GM19328 (cell line): ENCODE results near the gene TTC39C.
A peak's percentile ranks its signal among the peaks of the same experiment; 100 is the strongest.
"Not testable (repeated sequence)": the region's sequence is repeated elsewhere in the genome, so short reads cannot be mapped to it uniquely, and the experiment has no call there.

ENCODE experiments used
- ATAC-seq: cut with Tn5 transposase; IDR thresholded peaks from one replicate; pipeline ENCODE4 v1.9.1; 2021; ENCODE audit warnings: mild to moderate bottlenecking, moderate library complexity; ENCODE audit not compliant: unreplicated experiment

TTC39C gene

DNA sequence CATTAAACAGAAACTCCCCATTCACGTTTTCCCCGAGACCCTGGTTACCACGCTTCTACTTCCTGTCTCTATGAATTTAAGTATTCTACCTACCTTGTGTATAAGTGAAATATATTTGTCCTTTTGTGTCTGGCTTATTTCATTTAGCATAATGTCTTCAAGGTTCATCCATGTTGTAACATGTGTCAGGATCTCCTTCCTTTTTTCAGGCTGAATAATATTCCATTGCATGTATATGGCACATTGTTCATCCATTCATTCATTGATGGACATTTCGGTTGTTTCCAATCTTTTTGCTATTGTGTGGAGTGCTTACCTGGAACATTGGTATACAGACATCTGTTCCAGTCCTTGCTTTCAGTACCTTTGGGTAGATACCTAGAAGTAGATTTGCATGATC is 106.1 kb downstream of the TTC39C start:
- ATAC-seq = no peak

GRCh38 chr18:24121625-24122024 is 107.1 kb downstream of the TTC39C start:
- no peak for ATAC-seq

GRCh38 chr18:24126155-24126961 is 111.8 kb downstream of the TTC39C start:
- no peak for ATAC-seq

GRCh38 chr18:24127735-24128134 is 113.2 kb downstream of the TTC39C start:
- no peak for ATAC-seq

DNA sequence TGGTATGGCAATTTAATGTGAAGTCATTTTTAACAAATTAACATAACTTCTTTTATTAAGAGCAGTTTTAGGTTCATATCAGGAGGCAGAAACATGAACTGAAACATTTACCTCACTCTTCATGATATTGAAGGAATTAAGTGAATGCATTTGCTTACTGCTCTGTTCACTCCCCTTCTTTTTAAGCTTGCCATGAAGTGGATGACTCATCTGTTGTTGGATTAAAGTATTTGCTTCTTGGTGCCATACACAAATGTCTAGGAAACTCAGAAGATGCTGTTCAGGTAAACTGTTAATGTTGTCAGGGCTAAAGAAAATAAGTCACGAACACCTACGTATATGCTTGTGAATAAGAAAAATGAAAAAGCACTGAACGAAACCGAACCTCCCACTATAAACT is 114.1 kb downstream of the TTC39C start:
- no peak for ATAC-seq

DNA sequence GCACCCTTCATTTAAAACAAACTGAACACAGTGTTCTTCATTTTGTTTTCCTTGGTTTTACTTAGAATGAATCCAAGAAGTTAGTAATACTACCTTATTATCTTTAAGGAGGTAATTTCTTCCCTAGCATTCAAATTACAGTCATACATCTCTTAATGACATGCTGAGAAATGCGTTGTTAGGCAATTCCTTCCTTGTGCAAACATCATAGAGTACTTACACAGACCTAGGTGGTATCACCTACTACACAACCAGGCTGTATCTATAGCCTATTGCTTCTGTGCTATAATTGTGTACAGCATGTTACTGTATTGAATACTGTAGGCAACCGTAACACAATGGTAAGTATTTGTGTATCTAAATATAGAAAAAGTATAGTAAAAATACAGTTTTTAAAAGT is 115.9 kb downstream of the TTC39C start:
- no peak for ATAC-seq

DNA sequence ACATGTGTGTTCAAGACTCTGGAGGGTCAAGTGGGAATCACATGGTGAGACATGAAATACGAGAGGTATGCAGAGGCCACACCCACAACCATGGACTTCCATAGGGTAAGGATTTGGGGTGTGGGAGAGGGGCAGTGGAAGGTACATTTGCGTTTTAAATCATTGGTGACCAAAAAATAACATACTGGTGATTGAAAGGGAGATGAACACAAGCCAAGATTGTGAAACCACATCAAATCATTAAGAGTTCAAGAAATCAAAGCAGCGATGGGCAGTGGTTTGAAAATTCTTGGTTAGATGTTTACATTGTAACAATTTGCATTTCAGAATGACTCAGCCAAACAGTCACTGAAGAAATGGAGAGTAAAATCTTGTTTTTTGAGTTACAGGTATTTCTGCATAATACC is 122.4 kb downstream of the TTC39C start:
- no peak for ATAC-seq

GRCh38 chr18:24138409-24138788 is 123.8 kb downstream of the TTC39C start:
- peak; percentile 30 for ATAC-seq

DNA sequence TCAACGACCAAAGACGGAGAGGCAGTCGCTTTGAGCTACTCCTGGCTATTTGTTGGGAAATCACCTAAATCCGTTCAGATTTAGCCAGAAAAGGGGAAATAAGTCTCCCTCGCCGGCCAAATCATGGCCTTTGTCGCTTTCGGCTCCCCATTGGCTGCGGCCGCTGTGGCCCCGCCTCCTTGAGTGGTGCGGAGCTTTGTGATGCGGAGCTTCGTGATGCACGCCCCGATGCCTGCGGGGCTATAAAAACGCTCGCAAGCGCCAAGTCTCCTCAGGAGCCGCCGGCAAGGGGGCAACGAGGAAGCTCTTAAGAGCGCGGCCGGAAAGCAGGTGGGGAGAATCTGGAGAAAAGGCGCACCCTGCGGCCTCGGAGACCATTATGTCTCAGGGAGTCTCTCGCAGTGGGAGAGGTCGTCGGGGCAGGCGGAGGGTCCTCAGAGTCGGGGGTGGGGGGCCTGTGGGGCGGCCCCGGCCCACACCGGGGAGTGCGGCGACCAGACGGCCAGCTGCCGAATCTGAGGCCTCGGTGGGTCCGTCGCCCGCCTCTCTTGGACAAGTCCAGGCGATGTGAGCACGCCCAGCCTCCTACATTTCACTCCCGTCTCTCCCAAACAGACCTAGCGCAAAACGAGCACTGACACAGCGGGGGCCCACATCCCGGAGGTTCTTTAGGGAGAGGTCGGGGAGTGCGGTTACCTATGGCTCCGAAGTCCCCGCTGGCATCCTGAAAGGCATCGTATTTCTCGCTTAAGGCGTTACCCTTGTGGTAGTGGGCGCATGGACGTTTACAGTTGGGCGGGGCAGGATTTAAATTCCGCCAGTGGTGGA is 124.4 kb downstream of the TTC39C start, which contains the start of gene CABYR:
CABYR (plus strand) TSS at position 274 of the 828 bp plus-strand sequence. CDS start 4,053 bp downstream, outside the sequence.
- ATAC-seq = peak; percentile 82

- no peak for ATAC-seq
These were observed 126.1 kb downstream of the TTC39C start for GRCh38 chr18:24140697-24141096.

- no peak for ATAC-seq
These were observed 127.8 kb downstream of the TTC39C start for GRCh38 chr18:24142376-24142775.

DNA sequence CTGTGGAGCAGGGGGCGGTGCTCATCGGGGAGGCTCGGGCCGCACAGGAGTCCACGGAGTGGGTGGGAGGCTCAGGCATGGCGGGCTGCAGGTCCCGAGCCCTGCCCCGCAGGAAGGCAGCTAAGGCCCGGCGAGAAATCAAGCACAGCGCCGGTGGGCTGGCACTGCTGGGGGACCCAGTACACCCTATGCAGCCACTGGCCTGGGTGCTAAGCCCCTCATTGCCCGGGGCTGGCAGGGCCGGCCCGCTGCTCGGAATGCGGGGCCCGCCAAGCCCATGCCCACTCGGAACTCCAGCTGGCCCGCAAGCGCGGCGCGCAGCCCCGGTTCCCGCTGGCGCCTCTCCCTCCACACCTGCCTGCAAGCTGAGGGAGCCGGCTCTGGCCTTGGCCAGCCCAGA is 135.0 kb downstream of the TTC39C start:
- not testable (repeated sequence) for ATAC-seq

DNA sequence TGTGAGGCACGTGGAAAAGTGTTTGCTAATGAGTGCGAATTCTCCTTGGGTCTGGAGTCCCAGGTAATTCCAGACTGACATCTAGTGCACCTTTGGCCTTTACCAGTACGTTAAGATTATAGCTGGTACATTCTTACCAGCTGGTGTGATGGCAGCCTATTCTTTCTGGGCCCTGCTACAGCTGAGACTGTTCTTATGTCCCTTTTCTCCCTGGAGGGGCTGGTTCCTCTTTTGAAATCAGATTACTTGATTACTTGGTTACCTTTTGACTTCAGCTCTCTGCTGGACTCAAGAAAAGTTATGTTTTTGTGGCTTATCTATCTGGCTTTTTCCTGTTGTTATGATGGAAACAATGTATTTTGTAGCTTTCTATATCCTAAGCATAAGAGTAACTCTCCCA is 138.8 kb downstream of the TTC39C start:
- ATAC-seq = no peak

DNA sequence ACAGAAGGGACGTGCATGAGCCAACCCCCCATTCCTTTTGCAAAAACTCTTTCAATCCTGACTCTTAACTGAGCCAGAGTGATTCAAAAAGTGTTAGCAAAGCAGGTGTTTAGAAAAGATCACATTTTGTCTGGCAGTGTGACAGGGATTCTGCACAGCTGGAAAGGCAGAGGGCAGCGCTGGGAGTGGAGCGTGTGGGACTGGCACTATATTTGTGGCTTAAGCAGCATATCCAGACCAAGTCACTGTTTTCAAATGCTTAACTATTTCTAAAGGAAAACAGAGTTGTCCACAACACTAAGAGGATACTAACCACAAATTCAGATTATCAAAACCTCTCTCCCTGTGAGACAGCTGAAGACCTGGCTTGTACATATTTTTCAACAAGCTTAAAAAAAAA is 143.3 kb downstream of the TTC39C start:
- ATAC-seq = no peak

- ATAC-seq = no peak
These were observed 145.5 kb downstream of the TTC39C start for GRCh38 chr18:24160086-24160485.

DNA sequence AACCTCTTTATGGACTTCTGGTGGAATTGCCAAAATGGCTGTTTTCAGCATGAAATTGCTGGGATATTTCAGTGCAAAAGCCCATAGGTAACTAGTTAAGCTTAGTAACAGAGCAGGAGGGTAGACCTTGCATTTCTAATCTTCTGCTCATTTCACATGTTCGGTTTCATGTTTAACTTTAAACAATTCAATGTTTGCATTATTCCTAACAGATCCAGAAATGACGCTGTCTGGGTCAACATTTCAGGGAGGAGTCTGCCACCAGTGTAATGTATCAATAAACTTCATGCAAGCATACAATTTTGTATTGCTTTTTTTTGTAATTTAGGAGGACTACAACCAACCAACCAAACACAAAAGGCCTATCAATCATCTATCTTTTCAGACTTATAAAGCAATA is 146.8 kb downstream of the TTC39C start:
- no peak for ATAC-seq

DNA sequence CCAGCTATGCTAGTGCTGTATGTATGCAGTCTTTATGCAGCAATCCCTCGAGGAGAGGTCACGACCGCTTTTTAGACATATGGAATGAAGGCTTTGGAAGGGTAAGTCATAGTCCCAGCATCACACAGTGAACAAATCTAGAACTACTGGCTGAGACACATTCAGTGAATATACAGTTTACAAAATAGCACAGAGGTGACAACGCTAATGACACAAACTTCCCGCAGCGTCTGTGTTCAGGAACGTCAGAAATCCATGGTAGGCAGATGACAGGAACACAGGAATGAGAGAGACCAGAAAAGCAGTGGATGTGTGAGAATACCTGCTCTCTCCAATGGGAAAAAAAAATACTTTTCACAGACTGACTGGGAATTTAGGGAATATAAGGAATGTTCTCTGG is 153.9 kb downstream of the TTC39C start:
- no peak for ATAC-seq

DNA sequence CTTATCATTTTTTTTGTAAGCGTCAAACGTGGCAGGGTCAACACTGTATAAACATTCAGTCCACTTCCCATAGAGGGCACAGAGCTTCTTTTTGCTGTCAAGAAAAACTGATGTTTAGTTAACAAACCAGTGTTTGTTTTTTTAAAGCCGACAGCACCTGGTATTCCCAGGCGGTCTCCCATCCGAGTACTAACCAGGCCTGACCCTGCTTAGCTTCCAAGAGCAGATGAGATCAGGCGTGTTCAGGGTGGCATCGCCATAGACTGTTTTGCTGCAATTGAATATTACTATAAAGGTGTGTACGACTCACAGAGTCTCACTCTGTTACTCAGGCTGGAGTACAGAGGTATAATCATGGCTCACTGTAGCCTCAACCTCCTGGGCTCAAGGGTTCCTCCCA is 155.8 kb downstream of the TTC39C start:
- ATAC-seq = no peak

DNA sequence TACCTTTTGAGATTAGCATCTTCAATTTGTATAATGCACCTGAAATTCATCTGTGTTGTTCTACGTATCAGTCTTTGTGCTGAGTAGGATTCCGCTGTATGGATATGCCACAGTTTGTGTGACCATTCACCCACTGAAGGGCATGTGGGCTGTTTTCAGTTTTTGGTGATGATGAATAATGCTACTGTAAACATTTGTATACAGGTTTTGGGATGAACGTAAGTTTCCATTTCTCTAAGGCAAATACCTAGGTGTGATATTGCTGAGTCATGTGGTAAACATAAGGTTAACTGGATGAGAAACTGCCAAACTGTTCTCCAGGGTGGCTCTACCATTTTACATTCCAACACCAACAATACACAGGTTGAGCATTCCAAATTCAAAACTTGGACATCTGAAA is 159.4 kb downstream of the TTC39C start:
- no peak for ATAC-seq

DNA sequence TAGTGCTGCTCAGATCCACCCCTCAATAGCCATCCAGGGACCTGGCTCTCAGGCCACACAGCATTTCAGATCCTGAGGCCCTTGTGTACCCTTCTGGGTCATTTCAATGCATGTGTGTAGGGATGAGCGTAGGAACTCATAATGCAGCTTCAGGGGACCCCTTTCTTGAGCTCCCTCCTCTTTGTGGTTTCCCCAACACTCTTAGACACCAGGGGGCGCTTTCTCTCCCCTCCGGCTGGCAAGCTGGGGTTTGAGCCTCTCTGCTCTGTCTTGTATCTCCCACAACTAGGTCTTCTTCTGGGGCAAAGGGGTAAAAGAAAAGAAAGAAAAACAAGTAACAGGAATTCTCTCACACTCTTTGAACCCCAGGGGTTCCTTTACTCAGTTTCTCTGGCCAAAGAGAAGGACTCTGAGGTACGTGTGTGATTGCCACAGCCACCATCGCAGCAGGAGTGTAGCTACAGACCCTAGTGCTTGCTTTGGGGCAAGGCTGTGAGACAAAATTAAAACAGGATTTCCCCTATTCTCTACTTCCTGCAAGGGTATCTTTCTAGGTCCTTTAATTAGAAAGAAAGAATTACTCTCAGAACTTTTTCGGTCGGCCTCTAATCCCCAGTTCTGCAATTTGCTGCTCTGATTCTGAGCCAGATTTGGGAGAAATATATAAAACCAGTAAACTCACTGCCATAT is 162.3 kb downstream of the TTC39C start:
- peak; percentile 81 for ATAC-seq

DNA sequence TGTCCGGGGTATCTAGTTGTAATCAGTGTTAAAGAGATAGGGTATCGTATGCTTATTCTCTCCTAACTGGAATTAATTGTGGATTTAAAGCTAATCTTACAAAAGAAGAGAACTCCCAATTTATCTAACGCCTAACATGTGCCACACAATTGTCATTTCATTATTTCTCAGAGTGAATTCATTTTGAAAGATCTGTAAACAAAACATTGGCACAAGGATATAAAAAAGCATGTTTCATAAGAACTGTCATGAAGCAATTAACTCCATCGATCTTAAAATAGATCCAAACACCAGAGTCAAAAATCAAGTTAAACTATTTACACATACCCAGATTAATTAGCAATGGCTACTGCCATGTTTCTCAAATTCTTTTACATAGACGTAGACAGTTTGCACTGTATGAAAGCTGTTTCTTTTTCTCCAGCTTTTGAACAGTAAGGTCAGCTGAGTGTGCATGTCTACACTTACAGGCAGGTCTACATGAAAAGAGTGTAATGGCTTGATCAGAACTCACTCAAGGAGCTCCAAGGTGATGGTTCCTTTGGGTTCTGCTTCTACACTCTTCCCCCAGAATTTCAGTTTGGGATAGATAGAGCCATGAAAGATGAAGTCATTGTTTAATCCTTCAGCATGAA is 163.1 kb downstream of the TTC39C start:
- ATAC-seq = no peak
